HFF-Myc (cell line): ENCODE measurements around the gene HOXC9.

Experiments used
- DNase-seq: peaks from one replicate; pipeline ENCODE4 v3.0.0-alpha.2; 2011; ENCODE audit warnings: low read depth; ENCODE audit errors: extremely low read depth
- H3K4me3 ChIP-seq: replicated peaks from 2 replicates; pipeline ENCODE4 v1.5.1; 2011; ENCODE audit warnings: low read depth, mild to moderate bottlenecking, control low read depth, low read length
- TF ChIP-seq, protein P1 (sequence below): IDR thresholded peaks from 2 replicates; pipeline ENCODE4 v1.5.1; 2012; ENCODE audit warnings: mild to moderate bottlenecking, low read depth, low read length, control low read depth; ENCODE audit errors: missing control alignments

The HOXC9 gene

GRCh38 chr12:54004063-54004840 lies 4.3 kb downstream of the HOXC9 start:
- H3K4me3 ChIP-seq = no peak overlapping the region
- DNase-seq = no peak
- TF ChIP-seq, protein P1, sequence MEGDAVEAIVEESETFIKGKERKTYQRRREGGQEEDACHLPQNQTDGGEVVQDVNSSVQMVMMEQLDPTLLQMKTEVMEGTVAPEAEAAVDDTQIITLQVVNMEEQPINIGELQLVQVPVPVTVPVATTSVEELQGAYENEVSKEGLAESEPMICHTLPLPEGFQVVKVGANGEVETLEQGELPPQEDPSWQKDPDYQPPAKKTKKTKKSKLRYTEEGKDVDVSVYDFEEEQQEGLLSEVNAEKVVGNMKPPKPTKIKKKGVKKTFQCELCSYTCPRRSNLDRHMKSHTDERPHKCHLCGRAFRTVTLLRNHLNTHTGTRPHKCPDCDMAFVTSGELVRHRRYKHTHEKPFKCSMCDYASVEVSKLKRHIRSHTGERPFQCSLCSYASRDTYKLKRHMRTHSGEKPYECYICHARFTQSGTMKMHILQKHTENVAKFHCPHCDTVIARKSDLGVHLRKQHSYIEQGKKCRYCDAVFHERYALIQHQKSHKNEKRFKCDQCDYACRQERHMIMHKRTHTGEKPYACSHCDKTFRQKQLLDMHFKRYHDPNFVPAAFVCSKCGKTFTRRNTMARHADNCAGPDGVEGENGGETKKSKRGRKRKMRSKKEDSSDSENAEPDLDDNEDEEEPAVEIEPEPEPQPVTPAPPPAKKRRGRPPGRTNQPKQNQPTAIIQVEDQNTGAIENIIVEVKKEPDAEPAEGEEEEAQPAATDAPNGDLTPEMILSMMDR = peak; percentile 28

DNA sequence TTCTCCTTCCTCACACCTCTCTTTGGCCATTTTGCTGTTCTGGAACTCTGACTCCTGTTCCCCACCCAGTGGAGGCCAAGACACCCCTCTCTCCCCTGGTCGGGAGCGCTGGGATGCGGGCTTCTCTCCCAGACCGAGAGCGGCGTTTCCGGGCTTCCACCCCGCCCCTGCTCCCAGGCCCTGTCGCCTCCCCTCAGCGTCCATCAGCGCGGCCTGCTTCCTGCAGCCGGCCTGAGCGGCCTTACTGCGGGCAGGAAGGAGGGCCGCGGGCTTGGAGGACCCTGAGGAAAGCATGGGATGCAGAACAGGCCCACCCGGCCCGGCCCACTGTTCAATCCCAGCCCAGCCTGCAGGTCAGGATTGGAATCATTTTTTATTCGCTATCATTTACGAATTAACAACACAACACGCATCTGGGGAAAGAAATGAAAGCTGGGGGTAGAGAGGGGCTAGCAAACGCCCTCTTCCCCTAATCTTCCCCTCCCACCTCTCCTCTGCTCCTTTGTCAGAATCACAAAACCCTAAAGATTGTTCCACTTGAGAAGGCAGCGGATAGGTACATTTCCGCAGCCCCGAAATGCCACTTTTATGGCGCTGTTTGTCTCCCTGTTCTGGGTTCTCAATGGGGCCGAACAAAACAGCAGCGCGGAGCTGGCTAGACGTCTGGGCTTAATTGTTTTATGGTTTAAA lies 5.0 kb downstream of the HOXC9 start:
- H3K4me3 ChIP-seq = no peak overlapping the region
- TF ChIP-seq, protein P1 = no peak
- DNase-seq = no peak

- DNase-seq = no peak
- no peak overlapping the region for H3K4me3 ChIP-seq
- TF ChIP-seq, protein P1 = no peak
Measured at GRCh38 chr12:54005531-54005852, 5.5 kb downstream of the HOXC9 start.

GRCh38 chr12:54005853-54006558 lies 6.0 kb downstream of the HOXC9 start:
- peak; percentile 36 for DNase-seq
- no peak overlapping the region for H3K4me3 ChIP-seq
- TF ChIP-seq, protein P1 = peak; percentile 86

DNA sequence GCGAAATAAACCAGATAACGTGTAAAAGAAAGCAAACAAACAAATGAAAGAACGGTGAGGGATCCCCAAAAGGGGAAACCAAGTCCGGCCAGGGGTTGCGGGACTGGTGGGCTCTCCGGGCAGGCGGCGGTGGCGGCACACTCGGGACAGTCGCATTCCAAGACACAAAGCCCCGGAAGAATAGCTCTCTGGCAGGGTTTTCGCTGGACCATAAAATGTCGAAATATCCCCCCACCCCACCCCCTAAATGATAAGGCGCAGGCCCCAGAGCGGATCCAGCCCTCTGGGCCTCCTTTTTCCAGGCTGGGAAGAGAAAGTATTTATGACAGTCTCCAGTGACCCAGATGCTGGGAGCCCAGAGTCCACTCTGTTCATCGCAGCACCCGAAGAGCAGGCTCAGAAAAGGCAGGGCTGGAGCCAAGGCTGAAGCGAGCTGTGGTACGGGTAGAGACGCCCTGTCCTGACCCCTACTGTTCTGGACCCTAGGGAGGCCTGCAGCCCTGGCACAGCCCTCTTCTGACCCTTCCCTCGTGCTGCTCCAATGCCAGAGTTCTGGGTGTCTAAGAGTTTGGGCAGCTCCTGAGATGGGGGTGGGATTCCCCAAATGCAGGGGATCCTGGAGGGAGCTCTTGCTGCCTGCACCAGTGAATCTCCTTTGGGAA lies 6.7 kb downstream of the HOXC9 start:
- no peak overlapping the region for H3K4me3 ChIP-seq
- no peak for DNase-seq
- TF ChIP-seq, protein P1 = no peak

- DNase-seq = no peak
- H3K4me3 ChIP-seq = no peak overlapping the region
- TF ChIP-seq, protein P1 = no peak
Measured at GRCh38 chr12:54007538-54008259, 7.7 kb downstream of the HOXC9 start.
